ENCODE measurements around the gene ARAP1. TPM values are rescaled to one million over a fixed set of nuclear protein-coding genes. Genes with fewer than 3 reads are reported as not detected.
"Not testable (repeated sequence)": the region's sequence is repeated elsewhere in the genome, so short reads cannot be mapped to it uniquely, and the experiment has no call there.

The ARAP1 gene
- total RNA-seq: 74.3 TPM

GRCh38 chr11:72752088-72752914, at the start of gene ARAP1:
ARAP1 (minus strand) TSS chr11:72752408; CDS start chr11:72727128, 25,280 bp downstream.
- Histone ChIP-seq H3K4me3 (ENCODE audit: low read length) (peak within 1 kb of the TSS; percentile 92), H3K27me3 (ENCODE audit: insufficient read depth, low read length) (no peaks in the 10 kb centered on the region), H3K9me3 (ENCODE audit: low read depth, low read length) (no peaks in the 10 kb centered on the region), H3K4me1 (ENCODE audit: insufficient read depth, low read length) (peaks cover 50% of the 10 kb centered on the region)

GRCh38 chr11:72799441-72799840, 47.2 kb upstream of the ARAP1 start:
- Histone ChIP-seq H3K4me3 (ENCODE audit: low read length) (no peak overlapping the region), H3K9me3 (ENCODE audit: low read depth, low read length) (no peaks in the 10 kb centered on the region), H3K27me3 (ENCODE audit: insufficient read depth, low read length) (no peaks in the 10 kb centered on the region), H3K4me1 (ENCODE audit: insufficient read depth, low read length) (peaks cover 33% of the 10 kb centered on the region)

- H3K4me1 ChIP-seq (ENCODE audit: insufficient read depth, low read length): peaks cover 31% of the 10 kb centered on the region
- H3K9me3 ChIP-seq (ENCODE audit: low read depth, low read length): no peaks in the 10 kb centered on the region
- H3K27me3 ChIP-seq (ENCODE audit: insufficient read depth, low read length): no peaks in the 10 kb centered on the region
- H3K4me3 ChIP-seq (ENCODE audit: low read length): no peak overlapping the region
Observed at GRCh38 chr11:72798361-72798760, 46.2 kb upstream of the ARAP1 start.

GRCh38 chr11:72793425-72794367, 41.5 kb upstream of the ARAP1 start, which contains the start of gene STARD10:
STARD10 (minus strand) TSS chr11:72794047; CDS start chr11:72781181, 12,866 bp downstream.
- Histone ChIP-seq H3K27me3 (ENCODE audit: insufficient read depth, low read length) (no peaks in the 10 kb centered on the region), H3K9me3 (ENCODE audit: low read depth, low read length) (no peaks in the 10 kb centered on the region), H3K4me3 (ENCODE audit: low read length) (peak within 1 kb of the TSS; percentile 54), H3K4me1 (ENCODE audit: insufficient read depth, low read length) (peaks cover 49% of the 10 kb centered on the region)

- Histone ChIP-seq H3K27me3 (ENCODE audit: insufficient read depth, low read length) (no peaks in the 10 kb centered on the region), H3K4me3 (ENCODE audit: low read length) (no peak overlapping the region), H3K4me1 (ENCODE audit: insufficient read depth, low read length) (peaks cover 49% of the 10 kb centered on the region), H3K9me3 (ENCODE audit: low read depth, low read length) (no peaks in the 10 kb centered on the region)
Observed at GRCh38 chr11:72793076-72793424, 40.8 kb upstream of the ARAP1 start.

GRCh38 chr11:72792437-72793021, 40.3 kb upstream of the ARAP1 start:
- peaks cover 49% of the 10 kb centered on the region for H3K4me1 ChIP-seq (ENCODE audit: insufficient read depth, low read length)
- no peaks in the 10 kb centered on the region for H3K27me3 ChIP-seq (ENCODE audit: insufficient read depth, low read length)
- H3K4me3 ChIP-seq (ENCODE audit: low read length): no peak overlapping the region

GRCh38 chr11:72791228-72791627, 39.0 kb upstream of the ARAP1 start:
- H3K4me1 ChIP-seq (ENCODE audit: insufficient read depth, low read length): peaks cover 59% of the 10 kb centered on the region
- not testable (repeated sequence) for H3K9me3 ChIP-seq (ENCODE audit: low read depth, low read length); H3K27me3 ChIP-seq (ENCODE audit: insufficient read depth, low read length); H3K4me3 ChIP-seq (ENCODE audit: low read length)

More at GRCh38 chr11:72792437-72793021, 40.3 kb upstream of the ARAP1 start:
- H3K9me3 ChIP-seq (ENCODE audit: low read depth, low read length): no peaks in the 10 kb centered on the region

- no peaks in the 10 kb centered on the region for H3K27me3 ChIP-seq (ENCODE audit: insufficient read depth, low read length)
- no peaks in the 10 kb centered on the region for H3K9me3 ChIP-seq (ENCODE audit: low read depth, low read length)
- peaks cover 53% of the 10 kb centered on the region for H3K4me1 ChIP-seq (ENCODE audit: insufficient read depth, low read length)
- H3K4me3 ChIP-seq (ENCODE audit: low read length): no peak overlapping the region
Observed at GRCh38 chr11:72789493-72790131, 37.4 kb upstream of the ARAP1 start.

- H3K4me1 ChIP-seq (ENCODE audit: insufficient read depth, low read length): peaks cover 43% of the 10 kb centered on the region
- no peaks in the 10 kb centered on the region for H3K9me3 ChIP-seq (ENCODE audit: low read depth, low read length)
- no peaks in the 10 kb centered on the region for H3K27me3 ChIP-seq (ENCODE audit: insufficient read depth, low read length)
- no peak overlapping the region for H3K4me3 ChIP-seq (ENCODE audit: low read length)
Observed at GRCh38 chr11:72788241-72788640, 36.0 kb upstream of the ARAP1 start.

GRCh38 chr11:72787216-72788104, 35.3 kb upstream of the ARAP1 start:
- no peaks in the 10 kb centered on the region for H3K27me3 ChIP-seq (ENCODE audit: insufficient read depth, low read length)
- peaks cover 36% of the 10 kb centered on the region for H3K4me1 ChIP-seq (ENCODE audit: insufficient read depth, low read length)
- H3K9me3 ChIP-seq (ENCODE audit: low read depth, low read length): no peaks in the 10 kb centered on the region
- H3K4me3 ChIP-seq (ENCODE audit: low read length): no peak overlapping the region

- Histone ChIP-seq H3K27me3 (ENCODE audit: insufficient read depth, low read length) (no peaks in the 10 kb centered on the region), H3K9me3 (ENCODE audit: low read depth, low read length) (no peaks in the 10 kb centered on the region), H3K4me1 (ENCODE audit: insufficient read depth, low read length) (peaks cover 40% of the 10 kb centered on the region), H3K4me3 (ENCODE audit: low read length) (no peak overlapping the region)
Observed at GRCh38 chr11:72786305-72787215, 34.4 kb upstream of the ARAP1 start.

GRCh38 chr11:72784662-72785061, 32.5 kb upstream of the ARAP1 start:
- Histone ChIP-seq H3K4me1 (ENCODE audit: insufficient read depth, low read length) (peaks cover 56% of the 10 kb centered on the region), H3K9me3 (ENCODE audit: low read depth, low read length) (no peaks in the 10 kb centered on the region), H3K4me3 (ENCODE audit: low read length) (no peak overlapping the region), H3K27me3 (ENCODE audit: insufficient read depth, low read length) (peaks cover 7% of the 10 kb centered on the region)

All from mononuclear cell (primary cell).